Activated CD4-positive, CD25-positive, alpha-beta regulatory T cell (primary cell): Measurements from ENCODE around the gene USP34.
"Not testable (repeated sequence)": the region's sequence is repeated elsewhere in the genome, so short reads cannot be mapped to it uniquely, and the experiment has no call there.

ENCODE experiments used
- DNase-seq, 4 experiments: peaks; one replicate each; lab custom pipeline; 2025; lab: John Stamatoyannopoulos, UW

The USP34 gene

DNA sequence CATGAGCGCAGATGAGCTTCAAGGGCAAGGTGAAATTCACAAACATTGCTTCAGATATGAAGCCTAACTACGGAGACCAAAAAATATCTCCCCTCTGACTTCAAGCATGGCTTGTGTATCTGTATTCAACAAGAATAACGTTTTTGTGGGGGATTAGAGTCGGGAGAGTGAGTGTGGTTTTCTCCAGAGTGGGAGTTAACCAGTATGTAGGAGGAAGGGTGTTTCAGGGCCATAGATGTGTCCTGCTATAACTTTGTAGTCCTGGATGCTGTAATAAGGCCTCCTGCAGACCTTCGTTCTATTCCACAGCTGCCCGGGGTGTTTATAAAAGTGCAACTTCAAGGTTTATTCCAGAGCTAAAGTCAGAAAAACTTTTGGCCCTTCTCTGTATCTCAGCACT lies 321.8 kb downstream of the USP34 start:
- DNase-seq, result no peak

GRCh38 chr2:61148091-61148490 lies 322.8 kb downstream of the USP34 start:
- DNase-seq, result not testable (repeated sequence)

DNA sequence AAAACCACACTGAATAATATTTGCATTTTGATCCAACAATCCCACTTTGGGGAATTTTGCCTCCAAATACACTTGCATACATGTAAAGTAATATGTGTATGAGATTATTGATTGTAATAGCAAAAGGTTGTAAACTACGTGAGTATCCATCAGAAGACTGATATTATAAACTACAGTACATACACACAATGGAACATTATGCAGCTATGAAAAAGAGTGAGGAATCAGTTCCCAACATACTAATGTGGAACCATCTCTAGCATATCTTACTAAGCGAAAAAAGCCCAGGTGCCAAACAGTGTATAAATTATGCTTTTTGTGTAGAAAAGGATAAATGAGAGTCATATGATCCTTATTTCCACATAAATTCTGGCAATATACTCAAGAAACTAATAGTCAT lies 324.9 kb downstream of the USP34 start:
- DNase-seq, result no peak

DNA sequence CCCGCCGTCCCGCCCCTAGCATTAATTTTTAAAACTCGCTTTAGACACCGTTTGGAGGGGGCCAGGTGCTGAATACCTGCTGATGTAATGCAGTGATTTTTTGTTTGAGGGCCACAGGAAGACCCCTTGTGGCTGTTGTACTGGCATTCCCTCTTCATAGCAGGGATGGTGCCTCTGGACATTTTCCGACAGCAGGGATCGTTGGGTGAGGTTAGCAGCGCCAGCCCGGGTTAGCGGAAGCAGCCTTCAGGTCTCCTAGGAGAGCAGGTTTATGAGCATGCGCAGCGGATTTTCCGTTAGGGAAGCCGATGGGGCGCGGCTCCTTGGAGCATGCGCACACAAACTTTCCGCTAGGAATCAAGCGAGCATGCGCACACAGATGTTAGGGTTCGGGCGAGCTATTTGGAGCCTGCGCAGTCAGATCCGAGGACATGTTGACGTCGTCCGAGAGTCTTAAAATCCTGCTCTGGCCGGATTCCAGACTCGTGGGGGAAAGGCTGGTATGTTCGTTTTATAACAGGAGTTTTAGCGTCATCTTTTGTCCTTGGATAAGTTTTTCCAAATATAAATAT lies 326.1 kb downstream of the USP34 start:
- DNase-seq, result peak; percentile 70 to 85 (median 75)

DNA sequence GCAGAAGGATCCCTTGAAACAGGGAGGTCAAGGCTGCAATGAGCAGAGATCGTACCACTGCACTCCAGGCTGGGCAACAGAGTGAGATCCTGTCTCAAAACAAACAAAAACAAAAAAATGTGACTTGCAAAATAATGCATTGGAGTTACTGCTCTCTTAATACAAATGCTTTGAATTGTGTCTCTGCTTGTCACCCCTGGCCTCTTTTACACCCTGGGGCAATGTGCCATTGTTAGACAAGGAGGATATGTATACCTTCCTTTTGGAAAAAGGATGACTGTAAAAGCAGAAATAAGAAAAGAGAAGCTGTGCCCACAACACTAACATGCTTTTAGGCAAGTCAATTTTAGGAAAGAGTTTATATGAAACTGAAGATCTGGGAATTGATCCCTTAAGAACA lies 329.7 kb downstream of the USP34 start:
- DNase-seq, result no peak

- DNase-seq, result no peak
Observed at GRCh38 chr2:61138859-61139258, 332.0 kb downstream of the USP34 start.
